Activated CD4-positive, alpha-beta T cell treated with anti-CD3 and anti-CD28 coated beads, Interleukin-2, Interleukin-6, amounts not matched to agents 100 ng/mL and 50 ng/mL, durations not matched to agents 16 hours and 8 hours (primary cell): Measurements from ENCODE around the gene SGPP2.
"Not testable (repeated sequence)": the region's sequence is repeated elsewhere in the genome, so short reads cannot be mapped to it uniquely, and the experiment has no call there.

Experiments used
- DNase-seq: peaks from one replicate; pipeline ENCODE4 v3.0.0-alpha.2; 2020

SGPP2 gene

DNA sequence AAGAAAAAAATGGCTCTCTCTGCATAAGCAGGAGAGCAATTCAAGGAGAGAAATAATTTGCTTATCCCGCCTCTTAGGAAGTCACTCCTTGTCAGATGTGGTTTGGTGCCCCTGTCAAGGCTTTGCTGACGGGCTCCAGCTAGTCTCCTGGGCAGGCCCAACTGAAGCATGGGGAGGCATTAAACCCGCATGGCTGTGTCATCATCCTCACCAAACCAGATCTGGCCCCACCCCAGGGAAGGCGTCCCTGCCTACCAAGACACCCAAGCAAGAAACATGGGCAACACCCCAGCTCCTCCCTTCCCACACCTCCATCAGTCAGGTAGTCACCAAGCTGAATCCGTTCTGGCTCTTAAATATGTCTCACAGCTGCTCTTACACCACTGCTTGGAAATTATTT is 108.0 kb downstream of the SGPP2 start:
- DNase-seq, result no peak

DNA sequence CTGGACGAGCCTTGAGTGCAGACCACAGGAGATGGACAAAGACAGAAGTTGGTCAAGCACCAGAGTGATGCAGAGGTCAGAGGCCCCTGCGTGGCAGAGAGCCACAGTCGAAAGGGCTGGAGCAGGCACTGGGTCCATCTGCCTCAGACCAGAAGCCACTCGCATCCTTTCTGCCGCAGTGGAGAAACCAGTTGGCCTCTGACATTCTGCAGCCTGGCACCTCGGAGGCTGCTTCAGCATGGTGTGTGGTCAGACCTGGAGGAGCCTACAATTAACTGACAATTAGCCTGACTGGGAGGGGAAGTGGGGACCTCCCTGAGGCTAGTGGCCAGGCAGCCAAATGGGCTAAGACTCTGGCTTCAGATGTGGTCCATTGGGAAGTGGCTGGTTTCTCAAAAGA is 111.1 kb downstream of the SGPP2 start:
- no peak for DNase-seq

DNA sequence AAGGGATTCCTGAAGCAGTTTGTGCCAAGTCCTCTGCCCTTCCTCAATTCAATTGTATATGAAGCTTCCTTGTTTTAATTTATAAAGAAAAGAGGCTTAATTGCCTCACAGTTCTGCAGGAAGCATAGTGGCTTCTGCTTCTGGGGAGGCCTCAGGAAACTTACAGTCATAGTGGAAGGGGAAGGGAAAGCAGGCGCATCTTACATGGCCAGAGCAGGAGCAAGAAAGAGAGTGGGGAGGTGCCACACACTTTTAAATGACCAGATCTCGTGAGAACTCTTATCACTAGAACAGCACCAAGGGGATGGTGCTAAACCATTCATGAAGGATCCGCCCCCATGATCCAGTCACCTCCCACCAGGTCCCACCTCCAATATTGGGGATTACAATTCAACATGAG is 114.2 kb downstream of the SGPP2 start:
- no peak for DNase-seq

DNA sequence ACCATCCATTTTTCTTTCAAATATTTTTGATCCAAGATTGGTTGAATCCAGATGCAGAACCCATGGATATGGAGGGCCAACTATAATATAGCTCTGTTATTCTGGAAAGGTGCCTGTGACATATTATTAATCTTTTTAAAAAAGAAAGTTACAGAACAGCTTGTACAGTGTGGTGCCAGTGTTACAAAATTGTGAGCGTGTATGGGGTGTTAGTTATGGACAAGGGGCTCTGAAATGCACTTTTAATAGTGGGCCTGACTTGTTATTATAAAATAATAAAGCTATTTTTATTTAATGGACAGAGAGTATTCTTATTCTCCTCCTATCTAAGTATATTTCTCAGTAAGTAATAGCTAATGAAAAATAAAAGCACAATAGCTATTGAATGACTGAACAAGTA is 120.3 kb downstream of the SGPP2 start:
- no peak for DNase-seq

DNA sequence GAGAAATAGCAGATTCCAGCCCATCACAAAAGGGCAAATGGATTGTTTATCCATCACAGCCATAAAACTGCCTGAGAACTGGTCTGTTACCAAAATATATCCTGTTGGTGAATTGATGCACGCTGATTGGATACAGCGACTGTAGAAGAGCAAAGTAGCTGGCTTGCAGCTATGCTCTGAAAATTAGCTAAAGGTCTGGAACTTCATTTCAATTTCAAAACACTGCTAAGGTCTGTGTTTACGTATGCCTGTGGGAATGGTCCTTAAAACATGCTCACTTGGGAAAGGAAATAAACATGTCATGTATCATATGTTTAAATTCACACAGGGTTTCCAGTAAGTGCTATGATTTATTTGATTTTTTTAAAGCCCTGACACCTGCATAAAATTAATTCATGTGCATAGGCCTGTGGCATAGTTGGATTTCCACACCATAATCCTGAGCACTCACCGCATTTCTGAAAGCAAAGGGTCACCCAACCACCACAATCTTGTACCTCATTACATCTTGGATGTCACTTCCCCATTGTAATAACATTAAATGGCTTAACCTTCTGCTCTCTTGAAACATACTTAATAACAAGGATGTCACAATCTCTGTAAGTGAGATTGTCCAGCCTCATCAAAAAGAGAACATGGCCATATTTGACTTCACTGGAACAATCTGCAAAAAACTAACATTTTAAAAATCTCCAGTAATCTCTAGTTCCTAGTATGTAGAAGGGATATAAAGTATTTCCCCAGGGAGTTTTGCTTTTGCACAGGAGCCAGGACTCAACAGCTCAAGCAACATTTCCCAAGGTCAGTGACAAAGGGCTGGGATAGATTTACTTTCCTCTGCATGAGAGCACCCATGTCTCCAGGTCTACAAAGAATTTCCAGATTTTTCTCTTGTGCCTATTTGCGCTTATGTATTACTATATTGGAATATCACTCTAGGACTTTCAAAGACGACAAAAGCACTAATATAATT is 121.8 kb downstream of the SGPP2 start:
- DNase-seq, result no peak

DNA sequence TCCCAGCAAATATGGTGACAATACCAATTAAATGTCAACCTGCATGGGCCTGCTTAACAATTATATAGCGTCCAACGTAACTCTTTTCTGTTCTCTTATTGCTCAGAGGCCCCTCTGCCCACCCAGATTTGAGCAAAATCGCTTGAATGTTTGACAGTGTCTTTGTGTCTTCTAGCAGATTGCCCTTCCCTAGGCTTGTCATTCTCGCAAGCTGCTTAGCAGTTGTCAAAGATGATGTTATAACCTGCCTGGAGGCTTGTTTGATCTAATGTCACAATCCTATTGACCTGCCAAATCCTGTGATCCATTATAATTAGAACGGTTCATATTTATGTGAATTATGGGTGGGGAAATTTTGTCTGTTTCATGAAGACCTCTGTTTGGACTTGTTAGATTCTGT is 122.7 kb downstream of the SGPP2 start:
- no peak for DNase-seq

DNA sequence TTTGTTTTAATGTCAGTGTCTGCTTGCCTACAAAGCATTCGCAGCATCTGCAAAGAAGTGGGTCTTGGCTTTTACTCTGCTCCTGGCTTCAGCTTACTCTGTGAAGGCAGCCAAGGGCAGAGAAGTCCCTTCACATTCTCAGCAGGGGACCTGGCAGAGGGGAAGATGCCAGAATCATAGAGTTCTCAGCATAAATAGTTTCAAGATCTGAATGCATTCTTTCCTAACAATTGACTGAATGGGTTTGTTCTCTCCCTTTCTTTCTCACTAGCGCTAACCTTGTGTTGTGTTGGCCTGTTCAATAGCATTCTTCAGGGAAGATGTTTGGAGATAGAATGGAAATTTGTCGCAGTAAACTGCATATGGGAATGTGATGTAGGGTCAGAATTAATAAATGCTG is 124.6 kb downstream of the SGPP2 start:
- no peak for DNase-seq

DNA sequence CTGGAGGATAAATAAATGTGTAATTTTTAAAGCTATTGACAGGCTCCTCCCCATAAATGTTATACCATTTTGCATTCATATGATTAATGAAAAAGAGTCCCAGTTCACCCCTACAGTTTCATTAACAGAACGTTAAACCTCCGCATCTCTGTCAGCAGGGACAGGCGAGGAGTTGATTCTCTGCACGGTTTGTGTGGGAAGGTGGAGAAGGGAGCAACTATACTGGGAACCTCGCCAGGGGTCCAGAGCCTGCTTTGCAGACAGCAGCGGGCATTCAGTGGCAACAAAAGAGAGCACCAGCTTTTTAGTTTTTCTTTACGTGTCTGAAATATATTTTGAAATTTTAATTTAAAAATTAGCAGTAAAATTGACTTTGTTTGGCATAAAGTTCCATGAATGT is 130.2 kb downstream of the SGPP2 start:
- DNase-seq, result no peak

DNA sequence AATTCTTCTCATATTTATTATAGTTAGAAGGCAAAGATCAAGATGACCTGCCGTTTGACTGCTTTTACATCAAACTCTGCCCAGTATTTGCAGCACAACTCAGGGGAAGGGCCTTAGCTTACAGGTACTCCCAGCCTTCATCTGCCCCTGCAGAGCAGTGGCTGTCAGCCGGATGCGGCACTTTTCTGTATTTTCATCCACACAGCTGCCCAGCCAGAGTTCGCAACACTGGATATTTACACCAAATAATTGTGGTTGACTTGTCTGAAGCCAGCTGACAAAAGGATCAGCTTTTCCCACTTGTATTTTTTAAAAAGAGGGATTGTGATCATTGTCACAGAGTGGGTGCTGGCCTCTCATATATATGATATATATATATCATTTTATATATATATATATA is 136.8 kb downstream of the SGPP2 start:
- no peak for DNase-seq

DNA sequence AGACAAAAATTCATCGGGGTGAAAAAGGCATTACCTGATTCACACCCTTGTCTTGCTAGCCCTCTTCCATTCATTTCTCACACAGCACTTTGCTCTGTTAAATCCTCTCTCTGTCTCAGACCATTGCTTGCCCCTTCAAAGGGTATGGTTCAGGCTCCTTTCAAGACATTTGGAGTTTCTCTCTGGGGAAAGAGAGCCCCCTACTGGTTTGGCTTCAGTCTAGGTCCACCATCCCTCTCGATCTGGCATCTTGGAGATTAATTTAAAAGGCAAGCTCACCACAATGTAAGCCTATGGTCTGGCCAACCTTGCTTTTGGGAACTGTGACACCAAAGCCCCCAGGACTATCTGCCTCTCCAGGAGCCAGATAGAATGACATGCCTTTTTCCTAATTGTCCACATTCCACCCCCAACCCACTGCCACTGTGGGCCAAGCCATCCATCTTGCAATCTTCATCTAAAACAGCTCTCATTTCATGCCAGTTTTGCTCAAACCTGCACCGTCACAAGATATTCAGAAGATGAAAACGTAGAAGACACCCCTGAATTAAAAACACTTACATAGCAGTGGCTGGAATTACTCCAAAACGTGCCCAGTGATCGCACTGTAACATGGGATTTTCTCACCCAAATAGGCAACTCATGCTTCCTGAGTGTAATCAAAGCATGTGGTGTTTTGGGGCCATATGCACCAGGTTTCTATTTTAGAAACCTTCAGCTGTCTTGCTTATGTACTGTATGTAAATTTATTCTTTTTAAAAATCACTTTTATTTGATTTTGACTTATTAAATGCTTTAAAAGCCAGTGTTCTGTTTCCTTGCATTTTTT is 137.7 kb downstream of the SGPP2 start:
- DNase-seq, result peak; percentile 64

DNA sequence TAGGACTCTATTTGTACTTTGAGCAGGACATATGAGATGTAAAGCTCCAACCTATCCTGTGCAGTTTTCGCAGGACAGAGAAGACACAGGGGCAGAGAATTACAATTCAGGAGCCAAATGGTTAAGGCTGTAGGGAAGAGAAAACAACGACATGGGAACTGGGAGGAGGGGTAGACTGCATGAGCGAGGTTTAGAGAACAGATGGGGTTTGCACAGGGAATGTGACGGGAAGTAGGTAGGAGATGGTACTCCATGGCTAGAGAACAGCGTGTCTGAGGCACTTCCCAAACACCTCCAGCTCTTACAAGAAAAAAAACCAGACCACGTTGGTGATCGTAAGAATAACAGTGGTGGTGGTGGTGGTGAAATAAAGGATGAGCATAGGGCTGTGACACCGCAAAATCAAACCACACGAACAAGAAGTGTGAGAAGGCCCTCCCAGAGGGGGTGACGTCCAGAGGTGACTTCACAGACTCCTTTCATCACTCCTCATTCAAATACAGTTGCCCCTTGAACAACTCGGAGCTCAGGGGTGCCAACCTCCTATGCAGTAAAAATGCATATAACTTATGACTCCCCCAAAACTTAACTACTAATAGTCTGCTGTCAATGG is 138.9 kb downstream of the SGPP2 start:
- no peak for DNase-seq

DNA sequence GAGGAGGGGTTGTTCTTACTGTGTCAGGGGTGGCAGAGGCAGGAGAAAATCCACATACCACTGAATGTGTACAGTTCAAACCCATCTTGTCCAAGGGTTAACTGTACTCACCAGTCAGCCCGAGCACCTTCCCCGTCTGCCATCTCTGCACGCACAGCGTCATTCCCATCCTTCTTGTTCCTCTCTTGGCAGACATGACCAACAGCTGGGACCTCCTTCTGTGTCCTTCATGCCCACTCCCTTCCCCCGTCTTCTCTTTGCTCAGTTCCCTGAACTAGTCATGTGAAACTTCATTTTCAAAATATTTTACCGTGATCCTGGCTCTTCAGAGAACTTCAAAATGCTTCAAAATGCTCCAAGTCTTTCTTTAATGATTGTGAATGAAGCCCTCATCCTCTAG is 139.6 kb downstream of the SGPP2 start:
- DNase-seq, result no peak

DNA sequence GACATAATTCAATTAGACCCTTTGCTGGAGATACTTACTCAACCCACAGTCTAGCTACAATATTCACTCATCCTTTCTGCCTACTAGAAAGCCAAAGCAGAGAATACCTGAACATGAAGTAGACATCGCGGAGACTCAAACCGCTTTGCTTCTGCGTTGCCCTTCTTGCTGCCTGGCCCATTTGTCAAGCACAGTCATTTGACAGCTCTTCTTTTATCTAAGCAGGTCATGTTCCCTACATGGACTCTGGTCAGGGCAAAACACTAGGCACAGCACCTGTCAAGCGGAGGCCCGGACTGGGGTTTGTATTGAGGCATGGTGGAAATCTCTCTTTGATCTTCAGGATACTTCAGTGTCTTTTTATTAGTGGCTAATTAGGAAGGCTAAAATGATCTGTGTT is 141.9 kb downstream of the SGPP2 start:
- DNase-seq, result no peak

DNA sequence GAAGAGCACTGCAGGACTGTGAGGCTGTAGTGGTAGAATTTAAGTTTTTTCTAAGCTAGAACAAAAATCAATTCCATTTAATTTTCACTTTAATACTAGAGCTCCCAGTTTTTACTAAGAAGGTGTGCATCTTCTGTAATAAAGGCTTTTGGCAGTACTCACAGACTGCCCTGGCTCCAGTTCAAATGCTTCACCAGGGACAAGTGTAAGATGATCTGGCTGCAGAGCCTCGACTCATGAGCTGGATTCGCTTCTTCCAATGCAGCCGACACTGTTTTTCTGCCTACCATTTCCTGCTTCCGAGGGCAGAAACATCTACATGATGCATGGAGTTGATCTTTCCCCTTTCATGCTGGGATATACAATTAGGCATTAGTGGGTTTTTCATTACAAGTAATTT is 144.5 kb downstream of the SGPP2 start:
- no peak for DNase-seq

DNA sequence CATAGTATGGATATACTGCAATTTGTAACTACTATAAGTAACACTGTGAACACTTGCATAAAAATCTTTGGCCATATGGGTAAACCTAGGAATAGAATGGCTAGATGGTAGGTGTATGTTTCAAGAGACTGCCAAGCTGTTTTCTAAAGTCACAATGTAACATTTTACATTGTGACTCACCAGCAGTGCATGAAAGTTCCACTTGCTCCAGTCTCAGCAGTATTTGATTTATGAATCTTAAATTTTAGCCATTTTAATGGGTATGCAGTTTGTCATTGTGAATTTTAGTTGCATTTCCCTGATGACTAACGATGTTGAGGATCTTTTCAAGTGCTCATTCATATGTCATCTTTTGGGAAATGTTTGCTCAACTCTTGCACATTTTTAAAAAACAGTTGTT is 145.5 kb downstream of the SGPP2 start:
- no peak for DNase-seq

DNA sequence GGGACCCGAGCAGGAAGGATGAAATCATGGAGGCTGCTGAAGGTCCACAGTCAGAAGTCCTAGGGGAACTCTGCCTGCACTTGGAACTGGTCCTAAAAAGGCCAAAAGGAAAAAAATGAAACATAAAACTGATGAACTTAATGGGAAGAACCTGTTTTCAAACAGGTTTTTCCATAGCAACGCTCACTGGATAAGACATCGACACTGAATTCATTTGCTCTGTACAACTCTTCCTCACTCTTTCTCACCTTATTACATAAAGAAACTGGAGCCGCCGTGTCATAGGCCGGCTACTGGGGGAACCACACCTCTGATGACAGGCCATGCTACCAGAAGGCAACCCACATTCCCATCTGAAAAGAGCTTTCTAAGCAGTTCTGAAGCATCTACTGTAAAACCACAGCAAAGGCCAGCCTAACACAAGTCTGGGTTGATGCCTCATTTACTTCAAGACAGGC is 147.9 kb downstream of the SGPP2 start:
- peak; percentile 17 for DNase-seq

DNA sequence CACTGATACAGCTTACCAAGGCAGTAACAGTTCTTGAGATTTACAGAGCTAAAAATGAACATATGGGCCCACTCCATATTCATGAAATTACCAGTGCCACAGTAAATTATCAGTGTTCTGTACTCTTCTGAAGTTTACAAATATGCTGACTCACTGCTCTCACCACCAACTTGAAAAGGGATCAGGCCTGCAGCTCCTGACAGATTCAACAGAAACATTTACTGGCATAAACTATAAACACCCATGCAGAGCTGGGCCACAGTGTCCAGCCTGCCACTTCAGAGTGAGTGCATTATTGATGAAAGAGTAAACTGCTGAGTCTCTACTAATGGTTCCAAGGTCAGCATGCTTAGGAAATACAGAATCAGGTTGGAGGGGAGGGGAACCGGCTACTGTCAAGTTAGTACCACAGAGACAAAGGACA is 148.4 kb downstream of the SGPP2 start:
- DNase-seq, result peak; percentile 19

DNA sequence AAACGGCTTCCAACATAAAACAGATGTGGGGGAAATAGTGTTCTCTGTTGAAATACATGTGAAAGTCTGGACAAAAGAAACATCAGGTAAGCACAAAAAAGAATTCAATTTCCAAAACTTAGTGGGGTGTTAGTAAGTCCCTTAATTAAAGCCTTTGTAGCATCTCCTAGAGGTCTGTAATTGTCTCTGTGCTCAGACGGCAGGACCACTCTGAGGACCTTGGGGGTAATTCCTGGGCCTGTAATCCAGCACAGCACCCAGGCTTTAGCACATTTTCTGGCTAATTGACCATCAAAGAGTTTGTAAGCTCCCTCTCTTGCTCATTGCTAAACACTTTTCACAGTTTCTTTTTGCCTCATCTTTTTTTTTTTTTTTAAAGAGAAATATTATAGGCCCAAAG is 151.3 kb downstream of the SGPP2 start:
- DNase-seq, result no peak

DNA sequence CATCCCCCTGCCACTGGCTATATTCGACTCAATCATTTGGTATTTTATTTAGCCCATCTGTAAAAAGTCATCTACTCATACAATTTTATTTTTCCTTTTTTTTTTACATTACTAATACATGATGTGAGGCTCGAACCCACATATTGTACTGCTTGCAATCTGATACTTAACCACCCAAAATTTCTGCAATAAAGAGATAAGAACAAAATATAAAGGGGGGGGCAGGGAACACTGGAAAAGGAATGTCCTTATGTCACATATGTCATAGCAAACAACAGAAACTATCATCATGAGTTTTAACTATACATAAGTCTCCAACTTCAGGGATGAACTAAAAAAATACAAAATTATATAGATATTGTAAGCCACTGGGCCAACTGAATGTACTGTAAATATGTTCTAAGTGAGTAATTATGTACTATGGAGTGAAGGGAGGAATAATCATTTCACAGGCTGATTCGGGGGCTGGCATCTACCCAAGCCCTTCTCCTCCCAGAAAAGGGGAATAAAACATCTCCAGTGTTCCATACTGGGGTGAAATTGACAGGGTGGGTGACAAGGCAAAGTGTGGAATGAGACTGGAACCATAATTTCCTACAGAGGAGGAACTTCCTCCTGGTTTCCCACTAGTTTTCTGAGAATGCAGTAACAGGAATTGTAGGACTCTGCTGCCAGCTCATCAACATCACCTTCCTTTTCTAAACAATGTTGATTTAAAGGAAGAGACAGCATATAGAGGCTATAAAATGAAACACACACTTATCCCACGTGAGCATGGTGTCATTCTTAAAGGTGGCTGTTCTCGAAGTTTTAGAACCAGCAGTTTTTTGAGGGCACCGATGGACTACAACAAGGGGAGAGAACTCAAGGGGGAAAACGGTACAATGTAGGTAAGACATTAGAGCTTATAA is 152.1 kb downstream of the SGPP2 start:
- no peak for DNase-seq

DNA sequence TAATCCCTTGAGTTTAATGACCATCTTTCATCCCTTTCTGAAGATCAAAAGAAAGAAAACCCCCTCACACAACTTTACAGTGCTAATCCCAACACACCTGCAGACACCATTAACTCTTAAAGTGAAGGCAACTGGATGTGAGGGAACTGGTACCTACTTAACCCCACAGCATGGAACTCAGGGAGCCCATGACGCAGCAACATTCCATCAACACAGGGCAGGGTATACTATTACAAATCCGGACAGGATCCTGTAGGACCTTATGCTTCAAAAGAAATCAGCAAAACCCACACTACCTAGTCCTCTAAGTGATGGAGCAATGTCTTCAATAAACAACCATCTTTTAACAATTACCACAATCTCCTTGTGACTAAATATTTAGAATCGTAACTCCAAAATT is 153.0 kb downstream of the SGPP2 start:
- no peak for DNase-seq

DNA sequence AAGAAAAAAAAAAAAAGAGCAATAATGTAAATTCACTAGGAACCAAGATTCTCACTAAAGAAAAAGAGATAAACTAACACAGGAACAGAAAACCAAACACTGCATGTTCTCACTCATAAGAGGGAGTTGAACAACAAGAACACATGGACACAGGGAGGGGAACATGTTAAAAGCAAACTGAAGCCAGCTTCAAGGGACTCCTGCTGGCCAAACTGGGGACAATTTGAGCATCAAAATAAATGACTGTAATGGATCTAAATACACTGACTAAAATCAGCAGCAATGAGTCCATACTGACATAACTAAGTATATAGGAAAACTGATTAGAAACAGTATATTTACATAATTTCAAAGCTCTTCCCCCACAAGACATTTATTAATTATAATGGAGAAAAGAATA is 158.6 kb downstream of the SGPP2 start:
- DNase-seq, result no peak

DNA sequence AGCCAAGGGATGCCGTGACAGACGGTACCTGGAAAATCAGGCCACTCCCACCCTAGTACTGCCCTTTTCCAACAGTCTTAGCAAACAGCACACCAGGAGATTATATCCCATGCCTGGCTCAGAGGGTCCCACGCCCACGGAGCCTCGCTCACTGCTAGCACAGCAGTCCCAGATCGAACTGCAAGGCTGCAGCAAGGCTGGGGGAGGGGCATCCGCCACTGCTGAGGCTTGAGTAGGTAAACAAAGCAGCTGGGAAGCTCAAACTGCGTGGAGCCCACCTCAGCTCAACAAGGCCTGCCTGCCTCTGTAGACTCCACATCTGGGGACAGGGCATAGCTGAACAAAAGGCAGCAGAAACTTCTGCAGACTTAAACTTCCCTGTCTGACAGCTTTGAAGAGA is 160.2 kb downstream of the SGPP2 start:
- not testable (repeated sequence) for DNase-seq
